Natural killer cell (primary cell): ENCODE measurements around the gene DGKZ. TPM values are rescaled to one million over a fixed set of nuclear protein-coding genes. Genes with fewer than 3 reads are reported as not detected.

Experiments used
- ATAC-seq, 3 donors: fragments of 150-1000 bp in 2 of 3; fragments of 200-7000 bp in 1 of 3; cut with Tn5 transposase; 1 replicate in 1 of 3; 2 replicates in 2 of 3; pipeline ENCODE4 v1.10.0; 2021; ENCODE audit warnings: mild to moderate bottlenecking in 2 of 3, moderate library complexity in 2 of 3
- DNase-seq, 2 donors: peaks; one replicate each; pipeline versions ENCODE4 v3.0.0 to v3.0.0-alpha.2; 2013 to 2021; ENCODE audit warnings: mixed read lengths in 1 of 2
- H3K27ac ChIP-seq: one replicate; pipeline ENCODE4 v1.5.1; 2013; ENCODE audit warnings: mild to moderate bottlenecking, low read length
- H3K27me3 ChIP-seq: one replicate; pipeline ENCODE4 v1.6.1; 2013; ENCODE audit warnings: low read length; ENCODE audit not compliant: control insufficient read depth, insufficient read depth
- H3K36me3 ChIP-seq: one replicate; pipeline ENCODE4 v1.6.1; 2013; ENCODE audit warnings: low read length; ENCODE audit not compliant: control insufficient read depth, insufficient read depth
- H3K4me1 ChIP-seq: one replicate; pipeline ENCODE4 v1.6.1; 2013; ENCODE audit warnings: low read length; ENCODE audit not compliant: control insufficient read depth, insufficient read depth
- H3K4me3 ChIP-seq: one replicate; pipeline ENCODE4 v1.5.1; 2013; ENCODE audit warnings: low read length
- H3K9me3 ChIP-seq: one replicate; pipeline ENCODE4 v1.6.1; 2013; ENCODE audit warnings: low read length; ENCODE audit not compliant: control insufficient read depth, insufficient read depth
- H3K27ac Mint-ChIP-seq, 2 donors: one replicate each; pipeline ENCODE4 v1.8.0; 2022; ENCODE audit warnings: mild to moderate bottlenecking in 2 of 2, mixed read lengths in 2 of 2, moderate library complexity in 1 of 2
- H3K27me3 Mint-ChIP-seq, 2 donors: one replicate each; pipeline ENCODE4 v1.8.0; 2022; ENCODE audit warnings: low read depth in 2 of 2, mixed read lengths in 2 of 2
- H3K36me3 Mint-ChIP-seq: one replicate; pipeline ENCODE4 v1.8.0; 2022; ENCODE audit warnings: mixed read lengths
- H3K4me1 Mint-ChIP-seq, 2 donors: one replicate each; pipeline ENCODE4 v1.8.0; 2022; ENCODE audit warnings: mixed read lengths in 2 of 2
- H3K4me3 Mint-ChIP-seq: one replicate; pipeline ENCODE4 v1.8.0; 2022; ENCODE audit warnings: mild to moderate bottlenecking, moderate library complexity, mixed read lengths
- H3K9me3 Mint-ChIP-seq, 2 donors: one replicate each; pipeline ENCODE4 v1.8.0; 2022; ENCODE audit warnings: mixed read lengths in 2 of 2
- WGBS: methylation state at CpG from one replicate; pipeline ENCODE4 v1.1.7; 2013; ENCODE audit warnings: missing lambda C conversion rate; ENCODE audit not compliant: insufficient coverage; 5-methylcytosine and 5-hydroxymethylcytosine counted together
- intact Hi-C: fragments of 100-400 bp; cut with micrococcal nuclease; formaldehyde crosslinking; loops from one replicate; pipeline ENCODE4 v1.14.2; 2022
- total RNA-seq, 4 donors: library from RNA; stranded (reverse); fragments of 120-200 nt in 1 of 4; gene quantifications; one replicate each; pipeline versions ENCODE4 v1.2.3 to v1.2.4, GENCODE V29; 2013 to 2022
- TF ChIP-seq, protein P1 (sequence below): fragments of 200-600 bp; IDR thresholded peaks from one replicate; pipeline ENCODE4 v1.8.0; 2022; ENCODE audit warnings: antibody characterized with exemption

DGKZ gene
- total RNA-seq, 3 donors from 2014 or later (not counting 1 experiment from before 2014, with no cell fraction given): 307 to 377 (median 350) TPM

DNA sequence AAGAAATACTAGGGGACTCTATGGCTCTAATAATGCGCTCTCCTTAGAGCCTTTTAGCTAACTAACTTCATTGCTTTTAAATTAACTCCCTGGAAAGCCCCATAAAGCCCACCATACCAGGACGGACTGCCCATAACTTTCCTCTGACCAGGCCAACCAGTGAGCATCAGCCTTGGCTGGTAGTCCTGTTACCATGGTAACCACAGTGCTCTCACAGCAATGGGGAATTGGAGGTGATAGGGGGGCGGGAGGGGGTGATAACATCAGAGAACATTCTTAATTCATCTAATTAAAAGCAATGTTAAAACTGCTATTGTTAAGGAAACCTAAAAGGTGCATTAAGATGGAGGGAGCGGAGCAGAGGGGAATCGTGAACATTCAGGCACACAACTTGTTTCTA lies 71.5 kb downstream of the DGKZ start:
- H3K27ac Mint-ChIP-seq: no peak overlapping the region
- intact Hi-C loops: no loop called here
- Histone ChIP-seq H3K36me3 (peaks cover 45% of the 10 kb centered on the region), H3K27ac (no peak overlapping the region), H3K9me3 (no peaks in the 10 kb centered on the region), H3K4me3 (no peak overlapping the region), H3K27me3 (no peaks in the 10 kb centered on the region), H3K4me1 (no peaks in the 10 kb centered on the region)
- 97% methylated on average over 4 of the region's 5 CpGs for WGBS
- peaks cover 23% of the 10 kb centered on the region for H3K36me3 Mint-ChIP-seq
- H3K27me3 Mint-ChIP-seq: no peaks in the 10 kb centered on the region
- peaks cover 0 to 5% of the 10 kb centered on the region in 2 donors for H3K4me1 Mint-ChIP-seq
- DNase-seq (no peak), ATAC-seq (no peak)
- TF ChIP-seq, protein P1, sequence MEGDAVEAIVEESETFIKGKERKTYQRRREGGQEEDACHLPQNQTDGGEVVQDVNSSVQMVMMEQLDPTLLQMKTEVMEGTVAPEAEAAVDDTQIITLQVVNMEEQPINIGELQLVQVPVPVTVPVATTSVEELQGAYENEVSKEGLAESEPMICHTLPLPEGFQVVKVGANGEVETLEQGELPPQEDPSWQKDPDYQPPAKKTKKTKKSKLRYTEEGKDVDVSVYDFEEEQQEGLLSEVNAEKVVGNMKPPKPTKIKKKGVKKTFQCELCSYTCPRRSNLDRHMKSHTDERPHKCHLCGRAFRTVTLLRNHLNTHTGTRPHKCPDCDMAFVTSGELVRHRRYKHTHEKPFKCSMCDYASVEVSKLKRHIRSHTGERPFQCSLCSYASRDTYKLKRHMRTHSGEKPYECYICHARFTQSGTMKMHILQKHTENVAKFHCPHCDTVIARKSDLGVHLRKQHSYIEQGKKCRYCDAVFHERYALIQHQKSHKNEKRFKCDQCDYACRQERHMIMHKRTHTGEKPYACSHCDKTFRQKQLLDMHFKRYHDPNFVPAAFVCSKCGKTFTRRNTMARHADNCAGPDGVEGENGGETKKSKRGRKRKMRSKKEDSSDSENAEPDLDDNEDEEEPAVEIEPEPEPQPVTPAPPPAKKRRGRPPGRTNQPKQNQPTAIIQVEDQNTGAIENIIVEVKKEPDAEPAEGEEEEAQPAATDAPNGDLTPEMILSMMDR: no peak
- H3K4me3 Mint-ChIP-seq: no peak overlapping the region
- no peaks in the 10 kb centered on the region for H3K9me3 Mint-ChIP-seq

DNA sequence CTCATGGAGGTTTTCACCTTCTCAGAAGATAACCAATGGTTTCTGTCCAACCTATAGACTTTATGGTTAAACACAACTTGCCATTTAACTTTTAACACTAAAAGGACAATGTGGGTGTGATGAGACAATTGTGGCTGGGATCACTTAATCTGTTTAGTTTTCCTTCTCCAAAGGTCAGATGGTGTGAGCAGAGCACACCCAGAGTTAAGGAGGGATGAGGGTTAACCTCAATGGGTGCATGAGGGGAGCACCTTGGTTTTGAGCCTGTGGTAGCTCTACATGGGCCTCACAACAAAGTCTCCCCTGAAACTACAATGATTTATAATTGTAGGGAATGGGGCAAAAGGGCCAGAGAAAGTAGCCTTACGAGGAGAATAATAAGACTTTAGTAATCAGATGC lies 73.2 kb downstream of the DGKZ start:
- Mint-ChIP-seq H3K27me3 (no peaks in the 10 kb centered on the region), H3K36me3 (peaks cover 20% of the 10 kb centered on the region), H3K4me3 (no peak overlapping the region), H3K27ac (no peak overlapping the region), H3K4me1 (peaks cover 0 to 5% of the 10 kb centered on the region in 2 donors), H3K9me3 (no peaks in the 10 kb centered on the region)
- Histone ChIP-seq H3K27ac (no peak overlapping the region), H3K27me3 (no peaks in the 10 kb centered on the region), H3K9me3 (no peaks in the 10 kb centered on the region), H3K4me1 (no peaks in the 10 kb centered on the region), H3K36me3 (peaks cover 33% of the 10 kb centered on the region), H3K4me3 (no peak overlapping the region)
- DNase-seq (no peak), ATAC-seq (no peak)
- TF ChIP-seq, protein P1: no peak
- WGBS: 100% methylated on average over 1 of the region's 1 CpG
- intact Hi-C loops: no loop called here

DNA sequence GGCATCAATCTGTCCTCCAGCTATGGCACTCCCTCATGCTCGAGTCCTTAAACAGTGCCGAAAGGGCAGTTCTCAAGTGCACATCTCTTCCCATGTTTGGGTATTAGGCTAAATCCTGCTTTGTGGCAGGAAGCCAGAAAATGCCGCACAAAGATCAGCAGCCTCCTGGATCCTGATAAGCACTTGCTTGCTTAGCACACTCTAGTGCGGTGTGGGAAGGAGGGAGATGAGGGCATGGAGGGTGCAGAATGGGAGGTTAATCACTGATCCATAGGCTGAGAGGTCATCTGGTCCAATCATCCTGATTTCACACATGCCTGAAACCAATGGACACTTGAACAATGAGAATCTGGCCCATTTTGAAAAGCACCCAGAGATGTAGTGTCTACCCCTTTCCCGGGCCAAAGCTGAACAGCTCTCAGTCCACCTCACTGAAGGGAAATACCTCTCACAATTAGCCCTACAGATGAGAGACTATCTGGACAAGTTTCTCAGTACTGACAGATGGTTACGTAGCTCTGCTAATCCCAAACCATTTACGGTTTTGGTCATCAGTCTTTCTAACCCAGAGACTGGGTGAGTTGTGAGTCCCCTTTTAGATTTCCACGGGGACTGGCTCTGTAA lies 74.1 kb downstream of the DGKZ start:
- H3K27ac ChIP-seq: no peak overlapping the region
- peaks cover 26% of the 10 kb centered on the region for H3K36me3 ChIP-seq
- TF ChIP-seq, protein P1: no peak
- no peaks in the 10 kb centered on the region for H3K4me1 ChIP-seq
- H3K27me3 ChIP-seq: no peaks in the 10 kb centered on the region
- no peak overlapping the region for H3K27ac Mint-ChIP-seq
- 97% methylated on average over 8 of the region's 8 CpGs for WGBS
- ATAC-seq: no peak
- no peaks in the 10 kb centered on the region for H3K9me3 Mint-ChIP-seq
- peaks cover 0 to 5% of the 10 kb centered on the region in 2 donors for H3K4me1 Mint-ChIP-seq
- no peak overlapping the region for H3K4me3 ChIP-seq
- intact Hi-C loops: no loop called here
- H3K9me3 ChIP-seq: no peaks in the 10 kb centered on the region
- H3K36me3 Mint-ChIP-seq: peaks cover 14% of the 10 kb centered on the region
- no peaks in the 10 kb centered on the region for H3K27me3 Mint-ChIP-seq
- no peak for DNase-seq
- H3K4me3 Mint-ChIP-seq: no peak overlapping the region

GRCh38 chr11:46422588-46422987 lies 75.3 kb downstream of the DGKZ start:
- H3K36me3 Mint-ChIP-seq: peaks cover 10% of the 10 kb centered on the region
- intact Hi-C loops: no loop called here
- TF ChIP-seq, protein P1: no peak
- peaks cover 4 to 5% of the 10 kb centered on the region in 2 donors for H3K4me1 Mint-ChIP-seq
- no peaks in the 10 kb centered on the region for H3K27me3 Mint-ChIP-seq
- no peaks in the 10 kb centered on the region for H3K9me3 Mint-ChIP-seq
- Histone ChIP-seq H3K4me3 (no peak overlapping the region), H3K4me1 (no peaks in the 10 kb centered on the region), H3K36me3 (peaks cover 20% of the 10 kb centered on the region), H3K27me3 (no peaks in the 10 kb centered on the region), H3K9me3 (no peaks in the 10 kb centered on the region), H3K27ac (no peak overlapping the region)
- no peak overlapping the region for H3K4me3 Mint-ChIP-seq
- 98% methylated on average over 7 of the region's 7 CpGs for WGBS
- no peak overlapping the region for H3K27ac Mint-ChIP-seq
- no peak for ATAC-seq
- no peak for DNase-seq
